NCI-H510A treated with DMSO at 0.1 percent for 48 hours (cell line): ENCODE measurements around the gene SDCCAG8.

Experiments
- DNase-seq: peaks from one replicate; lab custom pipeline; 2025; lab: John Stamatoyannopoulos, UW

Gene SDCCAG8

DNA sequence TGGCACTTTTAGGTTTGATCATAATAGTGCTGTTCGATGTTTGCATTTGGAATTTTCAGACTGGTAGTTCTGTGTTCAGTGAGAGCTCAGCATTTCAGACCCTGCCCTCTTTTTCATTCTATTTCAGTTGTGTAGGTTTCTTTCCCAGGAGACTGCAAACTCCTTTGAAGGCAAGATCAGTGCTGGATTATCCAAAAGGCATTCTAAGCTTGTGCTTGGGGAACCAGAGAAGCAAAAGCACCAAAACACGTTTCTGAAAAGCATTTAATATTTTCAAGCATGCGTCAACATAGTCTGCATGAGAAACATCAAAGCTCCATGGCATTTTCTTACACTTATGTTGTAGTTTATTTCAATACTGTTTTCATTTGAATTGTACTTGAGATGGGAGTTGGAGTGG is 292.1 kb downstream of the SDCCAG8 start:
- DNase-seq: no peak

DNA sequence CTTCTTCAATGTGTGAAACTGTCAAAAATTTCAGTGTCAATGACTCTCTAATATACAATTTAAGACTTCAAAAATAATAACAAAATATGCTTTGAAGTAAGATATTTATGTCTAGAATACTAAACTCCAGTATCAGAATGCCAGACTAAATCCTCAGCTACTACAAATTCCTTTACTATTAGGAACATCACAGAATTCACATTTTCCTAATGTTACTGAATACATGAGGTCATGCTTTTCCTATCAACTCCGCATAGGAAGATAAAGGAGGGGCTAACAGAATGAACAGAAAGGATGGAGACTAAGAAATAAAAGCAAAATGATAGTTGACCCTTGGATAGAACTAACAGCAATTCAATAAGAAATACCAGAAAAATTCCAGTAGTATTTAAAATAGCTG is 292.7 kb downstream of the SDCCAG8 start:
- no peak for DNase-seq

DNA sequence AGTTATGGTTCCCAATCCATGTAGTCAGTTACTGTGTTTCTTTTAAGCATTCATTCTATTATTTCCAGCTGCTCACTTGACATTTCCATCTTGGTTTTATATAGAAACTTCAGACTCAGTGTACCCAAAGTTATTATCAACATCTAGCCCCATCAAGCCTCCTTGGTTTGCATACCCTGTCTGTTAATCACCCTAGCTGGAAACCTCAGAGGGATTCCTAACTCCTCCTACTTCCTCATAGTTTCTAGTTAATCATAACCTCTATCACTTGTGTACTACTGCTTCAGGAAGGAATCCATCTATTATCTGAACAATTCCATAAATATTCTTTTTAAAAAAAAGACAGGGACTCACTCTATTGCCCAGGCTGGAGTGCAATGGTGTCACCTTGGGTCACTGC is 293.3 kb downstream of the SDCCAG8 start:
- DNase-seq: no peak
